GM20000 (cell line): ENCODE results near the gene TMUB1.

Experiments used
- DNase-seq: peaks from one replicate; pipeline ENCODE4 v3.0.0; 2012; ENCODE audit warnings: low spot score
- CTCF ChIP-seq: IDR thresholded peaks from 2 replicates; pipeline ENCODE4 v1.5.1; 2012; ENCODE audit warnings: mild to moderate bottlenecking, control low read depth; ENCODE audit errors: extremely low read depth, missing control alignments

The TMUB1 gene

GRCh38 chr7:151100921-151101320 is 17.6 kb upstream of the TMUB1 start:
- DNase-seq = no peak
- no peak for TF ChIP-seq CTCF

- TF ChIP-seq CTCF = no peak
- DNase-seq = no peak
Measured at GRCh38 chr7:151099486-151100211, 16.4 kb upstream of the TMUB1 start.

GRCh38 chr7:151095828-151096475 is 12.7 kb upstream of the TMUB1 start:
- no peak for TF ChIP-seq CTCF
- DNase-seq = no peak

GRCh38 chr7:151095123-151095797 is 12.0 kb upstream of the TMUB1 start:
- TF ChIP-seq CTCF = no peak
- DNase-seq = no peak

- TF ChIP-seq CTCF = no peak
- DNase-seq = no peak
Measured at GRCh38 chr7:151094675-151095074, 11.4 kb upstream of the TMUB1 start.

- no peak for DNase-seq
- no peak for TF ChIP-seq CTCF
Measured at GRCh38 chr7:151093748-151094147, 10.5 kb upstream of the TMUB1 start.

- no peak for TF ChIP-seq CTCF
- DNase-seq = no peak
Measured at GRCh38 chr7:151091988-151092387, 8.7 kb upstream of the TMUB1 start.
